Measurements from ENCODE around the gene SLC15A4. TPM values are rescaled to one million over a fixed set of nuclear protein-coding genes. Genes with fewer than 3 reads are reported as not detected.

The SLC15A4 gene
- total RNA-seq: 64.4 and 97.2 TPM in 2 replicates

DNA sequence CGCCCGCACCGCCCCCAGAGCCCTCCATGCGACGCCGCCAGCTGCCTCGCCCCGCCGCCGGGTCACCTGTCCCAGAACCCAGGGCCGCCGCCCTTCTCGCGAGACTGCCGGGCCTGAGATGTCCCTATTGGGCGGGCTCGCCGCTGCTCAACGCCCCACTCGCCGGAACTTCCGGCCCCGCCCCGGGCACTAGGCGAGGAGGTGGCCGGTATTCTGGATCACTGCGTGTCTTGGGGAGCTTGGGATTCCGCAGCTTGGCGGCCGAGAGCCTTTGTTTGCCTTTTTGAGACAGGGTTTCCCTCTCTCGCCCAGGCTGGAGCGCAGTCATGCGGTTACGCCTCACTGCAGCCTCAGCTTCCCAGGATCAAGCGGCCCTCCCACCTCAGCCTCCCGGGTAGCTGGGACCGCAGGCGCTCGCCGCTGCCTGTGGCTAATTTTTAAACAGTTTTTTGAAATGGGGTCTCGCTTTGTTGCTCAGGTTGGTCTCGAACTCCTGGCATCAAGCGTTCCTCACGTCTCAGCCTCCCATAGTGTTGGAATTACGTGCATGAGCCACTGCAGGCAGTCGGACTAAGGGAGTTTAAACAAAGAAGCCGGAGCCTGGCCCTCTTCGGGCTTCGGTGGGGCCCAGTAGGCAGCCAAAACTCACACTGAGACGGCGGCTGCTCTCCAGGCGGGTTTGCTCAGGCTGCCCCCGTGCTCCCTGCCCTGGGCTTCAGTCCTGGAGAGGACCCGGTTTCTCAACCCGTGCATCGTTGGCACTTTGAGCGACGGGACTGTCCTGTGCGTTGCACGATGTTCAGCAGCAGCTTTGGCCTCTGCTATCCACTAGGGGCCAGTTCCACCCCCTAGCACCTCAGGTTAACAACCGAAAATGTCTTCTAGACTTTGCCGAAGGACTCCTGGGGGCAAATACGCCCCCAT lies at the start of gene SLC15A4:
Gene SLC15A4, minus strand, starts transcription at position 43 of the 924 bp plus-strand sequence. Its CDS starts 15 bp downstream, at position 28.

GRCh38 chr12:128852885-128853599 lies 29.3 kb upstream of the SLC15A4 start, which contains the start of gene GLT1D1:
Gene GLT1D1 (plus strand): TSS chr12:128853478. CDS start chr12:128853582, 104 bp downstream.

Other genes starting within 250 kb of the SLC15A4 start
- gene GLT1D1, start 29.5 kb upstream of the SLC15A4 start, total RNA-seq: not detected in 2 replicates

All from regular cardiac myocyte (primary cell).